SU-DHL-6 (cell line): ENCODE results near the gene DYNLT1.
"Not testable (repeated sequence)": the region's sequence is repeated elsewhere in the genome, so short reads cannot be mapped to it uniquely, and the experiment has no call there.

Source experiments
- H2AFZ ChIP-seq: fragments of 200-600 bp; sonication (generic); 2 replicates; pipeline ENCODE4 v1.6.1; 2014; ENCODE audit warnings: low read depth, mild to moderate bottlenecking, moderate library complexity, mixed read lengths, antibody characterized with exemption, low read length; ENCODE audit not compliant: severe bottlenecking
- H3F3A ChIP-seq: fragments of 200-600 bp; shearing (Covaris generic); 2 replicates; pipeline ENCODE4 v1.6.0; 2016; ENCODE audit warnings: antibody characterized with exemption, mild to moderate bottlenecking; ENCODE audit not compliant: insufficient read depth
- H3K27ac ChIP-seq: fragments of 200-600 bp; sonication (generic); 2 replicates; pipeline ENCODE4 v1.5.1; 2016; ENCODE audit warnings: low read depth, mild to moderate bottlenecking, low read length, moderate library complexity, mixed read lengths
- H3K27me3 ChIP-seq: fragments of 200-600 bp; sonication (generic), shearing (Covaris generic); 2 replicates; pipeline ENCODE4 v1.6.0; 2014; ENCODE audit warnings: mild to moderate bottlenecking, low read length
- H3K36me3 ChIP-seq: fragments of 200-600 bp; sonication (generic); 2 replicates; pipeline ENCODE4 v1.6.1; 2014; ENCODE audit warnings: mild to moderate bottlenecking, low read length, mixed read lengths
- H3K4me2 ChIP-seq: fragments of 300-600, 200-600 bp; shearing (Covaris generic), sonication (generic); 2 replicates; pipeline ENCODE4 v1.6.0; 2014; ENCODE audit warnings: low read length, low read depth, mild to moderate bottlenecking; ENCODE audit not compliant: poor library complexity, severe bottlenecking
- H3K4me3 ChIP-seq: fragments of 200-600 bp; sonication (generic); 2 replicates; pipeline ENCODE4 v1.5.1; 2014; ENCODE audit warnings: antibody characterized with exemption, low read length, mild to moderate bottlenecking, mixed read lengths; ENCODE audit not compliant: insufficient read depth, poor library complexity, severe bottlenecking
- H3K79me2 ChIP-seq: fragments of 200-600 bp; sonication (generic); 2 replicates; pipeline ENCODE4 v1.6.1; 2014; ENCODE audit warnings: mild to moderate bottlenecking, low read length, moderate library complexity; ENCODE audit not compliant: insufficient read depth
- H3K9ac ChIP-seq: fragments of 200-600 bp; sonication (generic); 2 replicates; pipeline ENCODE4 v1.7.0; 2014; ENCODE audit warnings: mild to moderate bottlenecking, low read length
- H3K9me2 ChIP-seq: fragments of 200-600 bp; sonication (generic); replicated peaks from 2 replicates; pipeline ENCODE4 v1.6.1; 2014; ENCODE audit warnings: low read length; ENCODE audit not compliant: insufficient read depth
- H3K9me3 ChIP-seq: fragments of 200-600 bp; sonication (generic); 2 replicates; pipeline ENCODE4 v1.6.1; 2014; ENCODE audit warnings: low read length, mixed read lengths; ENCODE audit not compliant: insufficient read depth
- H4K20me1 ChIP-seq: fragments of 200-600 bp; sonication (generic); 2 replicates; pipeline ENCODE4 v1.6.1; 2014; ENCODE audit warnings: low read depth, mild to moderate bottlenecking, antibody characterized with exemption, low read length, moderate library complexity, mixed read lengths
- EZH2phosphoT487 ChIP-seq: fragments of 200-600 bp; sonication (generic), shearing (Covaris generic); conservative IDR thresholded peaks from 2 replicates; pipeline ENCODE4 v1.6.1; 2018; ENCODE audit warnings: mild to moderate bottlenecking, antibody characterized with exemption, low read length, moderate library complexity, mixed read lengths
- TF ChIP-seq, protein P1 (sequence below): fragments of 200-600 bp; sonication (generic); IDR thresholded peaks from one replicate; pipeline ENCODE4 v1.5.1; 2017; ENCODE audit warnings: antibody characterized with exemption, mild to moderate bottlenecking, low read length, moderate library complexity; ENCODE audit not compliant: insufficient read depth, poor library complexity, severe bottlenecking

The DYNLT1 gene

DNA sequence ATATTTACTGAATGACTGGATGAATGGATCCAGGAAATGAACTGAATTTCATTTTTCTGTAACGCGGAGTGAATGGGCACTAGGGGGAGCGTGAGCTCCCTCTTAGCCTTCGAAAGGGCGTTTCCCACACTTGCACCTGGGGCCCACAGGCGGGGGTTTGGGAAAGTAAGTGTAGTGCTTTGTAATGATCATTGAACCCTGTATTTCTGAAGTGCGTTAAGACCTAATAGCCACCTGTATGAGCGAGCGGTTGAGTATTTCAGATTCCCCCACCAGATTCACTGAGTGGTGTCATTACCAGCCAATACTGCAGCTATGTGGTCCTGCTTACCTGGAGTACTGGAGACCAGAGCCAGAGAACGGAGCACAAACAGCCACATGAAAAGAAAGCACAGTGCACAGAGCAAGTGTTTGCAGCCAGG lies 15.8 kb upstream of the DYNLT1 start:
- H3K4me2 ChIP-seq = no peak overlapping the region
- H2AFZ ChIP-seq = no peak overlapping the region

DNA sequence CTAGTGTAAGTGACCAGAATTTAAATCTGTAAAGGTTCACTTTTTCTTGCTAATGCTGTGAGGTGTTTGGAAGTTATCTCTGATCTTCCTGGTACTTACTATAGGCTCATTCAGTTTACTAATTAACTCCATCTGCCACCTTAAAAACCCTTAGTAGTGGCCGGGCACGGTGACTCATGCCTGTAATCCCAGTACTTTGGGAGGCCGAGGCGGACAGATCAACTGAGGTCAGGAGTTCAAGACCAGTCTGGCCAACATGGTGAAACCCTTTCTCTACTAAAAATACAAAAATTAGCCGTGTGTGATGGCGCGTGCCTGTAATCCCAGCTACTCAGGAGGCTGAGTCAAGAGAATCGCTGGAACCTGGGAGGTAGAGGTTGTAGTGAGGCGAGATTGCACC lies 12.4 kb upstream of the DYNLT1 start:
- H3K27ac ChIP-seq, H3K4me2 ChIP-seq: not testable (repeated sequence)

More for the DNA sequence above, 15.8 kb upstream of the DYNLT1 start:
- H3K9ac ChIP-seq = no peak overlapping the region
- no peaks in the 10 kb centered on the region for H3K36me3 ChIP-seq
- TF ChIP-seq EZH2phosphoT487 = no peak
- TF ChIP-seq, protein P1, sequence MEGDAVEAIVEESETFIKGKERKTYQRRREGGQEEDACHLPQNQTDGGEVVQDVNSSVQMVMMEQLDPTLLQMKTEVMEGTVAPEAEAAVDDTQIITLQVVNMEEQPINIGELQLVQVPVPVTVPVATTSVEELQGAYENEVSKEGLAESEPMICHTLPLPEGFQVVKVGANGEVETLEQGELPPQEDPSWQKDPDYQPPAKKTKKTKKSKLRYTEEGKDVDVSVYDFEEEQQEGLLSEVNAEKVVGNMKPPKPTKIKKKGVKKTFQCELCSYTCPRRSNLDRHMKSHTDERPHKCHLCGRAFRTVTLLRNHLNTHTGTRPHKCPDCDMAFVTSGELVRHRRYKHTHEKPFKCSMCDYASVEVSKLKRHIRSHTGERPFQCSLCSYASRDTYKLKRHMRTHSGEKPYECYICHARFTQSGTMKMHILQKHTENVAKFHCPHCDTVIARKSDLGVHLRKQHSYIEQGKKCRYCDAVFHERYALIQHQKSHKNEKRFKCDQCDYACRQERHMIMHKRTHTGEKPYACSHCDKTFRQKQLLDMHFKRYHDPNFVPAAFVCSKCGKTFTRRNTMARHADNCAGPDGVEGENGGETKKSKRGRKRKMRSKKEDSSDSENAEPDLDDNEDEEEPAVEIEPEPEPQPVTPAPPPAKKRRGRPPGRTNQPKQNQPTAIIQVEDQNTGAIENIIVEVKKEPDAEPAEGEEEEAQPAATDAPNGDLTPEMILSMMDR = peak; percentile 59
- no peaks in the 10 kb centered on the region for H3K79me2 ChIP-seq
- no peaks in the 10 kb centered on the region for H3K27me3 ChIP-seq
- H3K9me3 ChIP-seq = no peaks in the 10 kb centered on the region
- H3K9me2 ChIP-seq = no peaks in the 10 kb centered on the region
- no peaks in the 10 kb centered on the region for H3F3A ChIP-seq
- H4K20me1 ChIP-seq = no peaks in the 10 kb centered on the region
- no peak overlapping the region for H3K27ac ChIP-seq
- H3K4me3 ChIP-seq = no peak overlapping the region

DNA sequence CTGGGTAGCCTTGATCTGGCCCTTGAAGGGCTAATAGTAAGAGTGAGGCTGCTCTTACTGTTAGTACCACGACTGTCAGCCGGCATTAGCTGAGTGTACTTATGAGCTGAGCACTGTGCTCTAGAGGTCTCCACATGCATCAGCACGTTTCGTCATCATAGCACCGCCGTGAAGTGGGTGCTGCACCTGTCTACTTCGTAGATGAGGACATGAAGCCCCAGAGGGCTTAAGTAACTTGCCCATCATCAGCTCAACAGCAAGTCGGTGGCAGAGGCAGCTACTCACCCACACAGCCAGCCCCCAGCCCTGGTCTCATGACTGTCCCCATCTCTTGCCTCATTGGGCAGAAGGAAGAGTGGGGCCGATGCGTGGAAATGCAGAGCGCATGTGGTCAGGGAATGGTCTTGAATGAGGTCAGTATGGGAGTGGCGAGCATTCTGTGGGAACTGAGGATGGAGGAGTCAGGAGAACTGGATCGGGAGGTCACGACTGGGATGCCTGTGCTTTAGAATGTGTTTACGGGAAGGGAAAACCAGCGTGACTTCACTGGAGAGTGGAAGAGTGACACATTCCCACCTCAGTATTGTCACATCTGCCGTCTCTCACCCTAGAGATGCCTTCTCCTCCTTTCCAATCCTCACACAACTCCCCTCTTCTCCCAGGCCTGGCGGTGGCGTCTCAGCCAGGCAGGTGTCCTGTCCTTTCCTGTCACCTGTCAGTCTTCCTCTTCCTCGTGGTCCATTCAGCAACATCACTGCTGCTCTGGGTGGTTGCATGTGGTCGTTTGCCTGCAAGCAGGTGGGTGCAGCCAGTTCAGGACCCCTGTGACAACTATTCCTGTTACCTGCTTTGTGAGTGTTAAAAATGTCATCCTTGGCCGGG lies 11.3 kb upstream of the DYNLT1 start:
- Histone ChIP-seq H3K79me2 (no peaks in the 10 kb centered on the region), H3K27me3 (no peaks in the 10 kb centered on the region), H3K4me3 (no peak overlapping the region), H3K9me3 (no peaks in the 10 kb centered on the region), H3K9ac (no peak overlapping the region), H3K4me2 (no peak overlapping the region), H3K36me3 (no peaks in the 10 kb centered on the region), H2AFZ (no peak overlapping the region), H3K27ac (no peak overlapping the region), H3F3A (no peaks in the 10 kb centered on the region), H3K9me2 (no peaks in the 10 kb centered on the region), H4K20me1 (no peaks in the 10 kb centered on the region)
- TF ChIP-seq, protein P1 = no peak
- TF ChIP-seq EZH2phosphoT487 = no peak

More for the DNA sequence above, 12.4 kb upstream of the DYNLT1 start:
- not testable (repeated sequence) for H3K9me2 ChIP-seq, H4K20me1 ChIP-seq, H3K4me3 ChIP-seq, H3K36me3 ChIP-seq, H3K27me3 ChIP-seq, H3K79me2 ChIP-seq, H3F3A ChIP-seq, H3K9me3 ChIP-seq, H2AFZ ChIP-seq, H3K9ac ChIP-seq

DNA sequence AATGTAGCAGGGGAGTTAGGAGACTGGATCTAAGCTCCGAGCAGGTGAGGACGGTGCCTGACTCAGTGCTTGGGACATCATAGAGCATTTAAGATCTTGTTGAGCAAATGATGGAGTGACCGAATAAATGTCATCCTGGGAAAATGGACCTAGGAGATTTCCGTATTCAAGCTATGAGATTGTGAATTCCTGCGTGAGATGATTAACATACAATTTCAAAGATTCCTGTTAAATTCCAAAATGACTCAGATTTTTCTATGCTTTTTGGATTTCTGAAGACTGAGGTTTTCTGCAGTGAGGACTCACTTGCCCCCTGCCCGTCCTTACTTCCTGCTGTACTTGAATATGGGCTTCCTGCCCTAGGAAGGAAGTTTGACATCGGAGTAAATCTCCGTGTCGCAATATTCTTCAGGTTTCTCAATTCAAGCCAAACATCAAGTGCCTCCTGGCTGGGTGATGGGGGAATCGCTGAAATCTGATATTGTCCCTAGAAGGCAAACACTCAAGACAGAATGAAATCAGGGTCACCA lies 10.5 kb upstream of the DYNLT1 start:
- no peaks in the 10 kb centered on the region for H3K27me3 ChIP-seq
- H3K4me3 ChIP-seq = no peak overlapping the region
- no peak overlapping the region for H3K27ac ChIP-seq
- no peaks in the 10 kb centered on the region for H3K9me3 ChIP-seq
- no peaks in the 10 kb centered on the region for H3K79me2 ChIP-seq
- H3K36me3 ChIP-seq = no peaks in the 10 kb centered on the region
- no peaks in the 10 kb centered on the region for H4K20me1 ChIP-seq
- H3K9me2 ChIP-seq = no peaks in the 10 kb centered on the region
- no peak overlapping the region for H3K9ac ChIP-seq
- H3F3A ChIP-seq = no peaks in the 10 kb centered on the region
- no peak overlapping the region for H3K4me2 ChIP-seq
- TF ChIP-seq EZH2phosphoT487 = no peak
- TF ChIP-seq, protein P1 = no peak
- H2AFZ ChIP-seq = no peak overlapping the region
